H1 (cell line): ENCODE measurements around the gene APBA3. TPM values are rescaled to one million over a fixed set of nuclear protein-coding genes. Genes with fewer than 3 reads are reported as not detected.

Experiments used
- CTCF ChIA-PET: fragments of 300-600 bp; sonication (Branson Sonifier 250); formaldehyde crosslinking; loops from one replicate; lab custom pipeline; 2021; ENCODE audit not compliant: partially characterized antibody; lab: Charles Lee
- POLR2A ChIA-PET: fragments of 300-600 bp; sonication (Branson Sonifier 250); formaldehyde crosslinking; loops from one replicate; lab custom pipeline; 2021; ENCODE audit warnings: inconsistent platforms; ENCODE audit not compliant: partially characterized antibody; lab: Charles Lee
- DNase-seq, 2 experiments: peaks; one replicate each; pipeline versions ENCODE4 v3.0.0 to v3.0.0-alpha.2; 2010 to 2022; ENCODE audit warnings: low spot score in 2 of 2, low read depth in 1 of 2, mixed read lengths in 1 of 2
- FAIRE-seq: peaks from 2 replicates; lab custom pipeline; 2011; peaks lifted over from hg19 to GRCh38; lab: Jason Lieb, UNC
- H2AFZ ChIP-seq: 2 replicates; pipeline ENCODE4 v1.8.1; 2012; ENCODE audit warnings: low read length, inconsistent platforms
- H2AK5ac ChIP-seq: 2 replicates; pipeline ENCODE4 v1.6.1; 2013; ENCODE audit warnings: low read depth, low read length
- H2BK120ac ChIP-seq: replicated peaks from 2 replicates; pipeline ENCODE3; 2013; ENCODE audit warnings: low read depth, low read length, inconsistent platforms
- H2BK12ac ChIP-seq: 2 replicates; pipeline ENCODE4 v1.6.1; 2013; ENCODE audit warnings: low read depth, low read length
- H2BK15ac ChIP-seq: 2 replicates; pipeline ENCODE4 v1.6.1; 2013; ENCODE audit warnings: low read length
- H2BK20ac ChIP-seq: 2 replicates; pipeline ENCODE4 v1.6.1; 2013; ENCODE audit warnings: low read length
- H2BK5ac ChIP-seq: 2 replicates; pipeline ENCODE4 v1.6.1; 2013; ENCODE audit warnings: low read depth, low read length
- H3K14ac ChIP-seq: 2 replicates; pipeline ENCODE4 v1.6.1; 2013; ENCODE audit warnings: inconsistent platforms; ENCODE audit not compliant: insufficient read length
- H3K18ac ChIP-seq: 2 replicates; pipeline ENCODE4 v1.6.1; 2013; ENCODE audit warnings: low read length; ENCODE audit errors: extremely low read depth
- H3K23ac ChIP-seq: 2 replicates; pipeline ENCODE4 v1.6.1; 2013; ENCODE audit warnings: inconsistent platforms; ENCODE audit not compliant: insufficient read length
- H3K23me2 ChIP-seq: 2 replicates; pipeline ENCODE4 v1.6.1; 2013; ENCODE audit warnings: low read depth, low read length
- H3K27ac ChIP-seq: 2 replicates; pipeline ENCODE4 v1.6.1; 2011; ENCODE audit warnings: low read depth, low read length, inconsistent platforms
- H3K27me3 ChIP-seq, 4 experiments: replicated peaks in 1 of 4; 1 replicate in 1 of 4; 2 replicates in 3 of 4; pipeline versions ENCODE4 v1.6.1 to v1.8.1; 2011 to 2013; ENCODE audit warnings: low read length in 3 of 4, mild to moderate bottlenecking in 3 of 4, inconsistent platforms in 2 of 4, mixed read lengths in 2 of 4, moderate library complexity in 1 of 4; ENCODE audit not compliant: control insufficient read depth in 3 of 4, insufficient read depth in 3 of 4; ENCODE audit errors: extremely low read depth in 1 of 4
- H3K36me3 ChIP-seq, 4 experiments: 2 replicates each; pipeline versions ENCODE4 v1.6.1 to v1.8.1; 2011 to 2013; ENCODE audit warnings: mild to moderate bottlenecking in 4 of 4, low read length in 3 of 4, moderate library complexity in 2 of 4, control low read depth in 1 of 4, inconsistent platforms in 1 of 4; ENCODE audit not compliant: insufficient read depth in 4 of 4, control insufficient read depth in 2 of 4
- H3K4ac ChIP-seq: replicated peaks from 2 replicates; pipeline ENCODE3; 2013; ENCODE audit warnings: low read length, low read depth, mixed read lengths, inconsistent platforms; ENCODE audit not compliant: insufficient read length
- H3K4me1 ChIP-seq, 4 experiments: replicated peaks in 1 of 4; 1 replicate in 1 of 4; 2 replicates in 3 of 4; pipeline versions ENCODE4 v1.6.1 to v1.8.1; 2011 to 2013; ENCODE audit warnings: low read length in 3 of 4, inconsistent platforms in 2 of 4, mixed read lengths in 1 of 4; ENCODE audit not compliant: insufficient read depth in 4 of 4, control insufficient read depth in 3 of 4
- H3K4me2 ChIP-seq, 2 experiments: 2 replicates each; pipeline versions ENCODE4 v1.6.1 to v1.8.1; 2011 to 2013; ENCODE audit warnings: low read depth in 2 of 2, low read length in 2 of 2, control low read depth in 1 of 2, inconsistent platforms in 1 of 2, mild to moderate bottlenecking in 1 of 2; ENCODE audit not compliant: insufficient read depth in 1 of 2
- H3K4me3 ChIP-seq, 4 experiments: fragments of 200-600, 300-600 bp in 1 of 4; sonication (generic), shearing (Covaris generic), sonication (Bioruptor Twin) in 1 of 4; 2 replicates each; pipeline versions ENCODE4 v1.5.1 to v1.8.1; 2011 to 2016; ENCODE audit warnings: low read length in 4 of 4, low read depth in 3 of 4, control low read depth in 2 of 4, inconsistent platforms in 2 of 4, mild to moderate bottlenecking in 2 of 4, mixed read lengths in 1 of 4, moderate library complexity in 1 of 4; ENCODE audit not compliant: insufficient read depth in 2 of 4; ENCODE audit errors: extremely low read depth in 1 of 4
- H3K56ac ChIP-seq: replicated peaks from 2 replicates; pipeline ENCODE3; 2013; ENCODE audit warnings: low read depth, mild to moderate bottlenecking, mixed read lengths, low read length, inconsistent platforms; ENCODE audit not compliant: insufficient read length
- H3K79me1 ChIP-seq: 2 replicates; pipeline ENCODE4 v1.6.1; 2013; ENCODE audit warnings: low read depth, low read length, control low read depth
- H3K79me2 ChIP-seq, 2 experiments: 2 replicates each; pipeline versions ENCODE4 v1.6.1 to v1.8.1; 2012 to 2013; ENCODE audit warnings: low read length in 2 of 2, mild to moderate bottlenecking in 2 of 2, inconsistent platforms in 1 of 2; ENCODE audit not compliant: insufficient read depth in 2 of 2, control insufficient read depth in 1 of 2
- H3K9ac ChIP-seq, 4 experiments: replicated peaks in 1 of 4; 1 replicate in 1 of 4; 2 replicates in 3 of 4; pipeline versions ENCODE4 v1.6.1 to v1.8.1; 2011 to 2013; ENCODE audit warnings: low read depth in 3 of 4, low read length in 3 of 4, control low read depth in 2 of 4, mild to moderate bottlenecking in 2 of 4, moderate library complexity in 2 of 4, inconsistent platforms in 1 of 4; ENCODE audit errors: extremely low read depth in 1 of 4
- H3K9me3 ChIP-seq, 2 experiments: 2 replicates each; pipeline versions ENCODE4 v1.6.1 to v1.8.1; 2012 to 2013; ENCODE audit warnings: mild to moderate bottlenecking in 2 of 2, moderate library complexity in 2 of 2, control low read depth in 1 of 2, inconsistent platforms in 1 of 2, low read depth in 1 of 2, low read length in 1 of 2, mixed read lengths in 1 of 2; ENCODE audit not compliant: insufficient read depth in 2 of 2
- H4K20me1 ChIP-seq, 2 experiments: replicated peaks in 1 of 2; 2 replicates each; pipeline versions ENCODE3 to v1.8.1; 2011 to 2013; ENCODE audit warnings: inconsistent platforms in 2 of 2, low read length in 2 of 2, mild to moderate bottlenecking in 1 of 2; ENCODE audit not compliant: insufficient read depth in 2 of 2, control insufficient read depth in 1 of 2
- H4K5ac ChIP-seq: 2 replicates; pipeline ENCODE4 v1.6.1; 2013; ENCODE audit warnings: low read length, low read depth, mixed read lengths, inconsistent platforms; ENCODE audit not compliant: insufficient read length
- H4K8ac ChIP-seq: 2 replicates; pipeline ENCODE4 v1.8.0; 2013; ENCODE audit warnings: mild to moderate bottlenecking, moderate library complexity, low read length, inconsistent platforms; ENCODE audit not compliant: insufficient read depth; ENCODE audit errors: extremely low read depth
- H4K91ac ChIP-seq: replicated peaks from 2 replicates; pipeline ENCODE3; 2013; ENCODE audit warnings: low read length, mixed read lengths, inconsistent platforms; ENCODE audit not compliant: insufficient read length
- WGBS, 2 experiments: shearing (Covaris generic) in 1 of 2; methylation state at CpG; one replicate each; pipeline versions ENCODE4 v1.1.6 to v1.1.7; 2013 to 2015; ENCODE audit warnings: low lambda C conversion rate in 2 of 2, mixed read lengths in 2 of 2, inconsistent platforms in 1 of 2, low coverage in 1 of 2, missing lambda C conversion rate in 1 of 2; ENCODE audit not compliant: insufficient replicate concordance in 2 of 2, insufficient coverage in 1 of 2, insufficient read length in 1 of 2; ENCODE audit errors: extremely low coverage in 1 of 2, missing lambda C conversion rate in 1 of 2; 5-methylcytosine and 5-hydroxymethylcytosine counted together
- polyA plus RNA-seq, 7 experiments: library from polyadenylated mRNA; depleted of rRNA in 3 of 7; stranded (reverse) in 5 of 7; unstranded in 2 of 7; fragments of >200 nt in 5 of 7; fragments of 200-250 nt in 2 of 7; gene quantifications; 1 replicate in 5 of 7; 2 replicates in 1 of 7; 4 replicates in 1 of 7; pipeline versions ENCODE4 v1.2.1 to v1.2.3, GENCODE V29; 2011 to 2013; ENCODE audit warnings: missing spikeins in 2 of 7, mixed read lengths in 2 of 7
- total RNA-seq: library from RNA; stranded (reverse); fragmentation: NEBNext Ultra II Directional; extraction: Animal tissue kit (Norgen Biotek cat#: 25700); gene quantifications from 2 replicates; pipeline ENCODE4 v1.2.1, GENCODE V29; 2021

The APBA3 gene
- total and polyA plus RNA-seq, 2 of the 8 experiments (the other 6 are each of a cell fraction or from before 2014, with no cell fraction given): 21.4 to 36.9 TPM

- Histone ChIP-seq H4K8ac (no peak overlapping the region), H3K36me3 (peaks cover 0 to 4% (median 2%) of the 10 kb centered on the region in 4 experiments; a peak in 5 of 8 replicates), H4K5ac (no peak overlapping the region), H2BK15ac (no peak overlapping the region), H4K20me1 (peaks cover 0 to 1% of the 10 kb centered on the region in 2 experiments), H3K4ac (no peak overlapping the region), H2BK5ac (no peak overlapping the region), H3K79me1 (no peaks in the 10 kb centered on the region), H2BK20ac (no peak overlapping the region), H2BK120ac (no peak overlapping the region), H3K56ac (no peak overlapping the region), H4K91ac (no peak overlapping the region), H3K23ac (no peak overlapping the region), H3K9ac (no peak overlapping the region), H3K27me3 (no peaks in the 10 kb centered on the region), H3K27ac (no peak overlapping the region), H3K9me3 (no peaks in the 10 kb centered on the region), H2AK5ac (no peak overlapping the region), H3K79me2 (no peaks in the 10 kb centered on the region), H3K4me1 (no peaks in the 10 kb centered on the region), H3K4me2 (no peak overlapping the region), H2BK12ac (no peak overlapping the region), H3K14ac (no peak overlapping the region), H3K23me2 (no peaks in the 10 kb centered on the region), H2AFZ (no peak overlapping the region), H3K18ac (no peak overlapping the region), H3K4me3 (no peak overlapping the region)
- POLR2A ChIA-PET: no interaction called here
- CTCF ChIA-PET: interaction anchor here (0.6 to 2.7 kb wide), 7 partner anchors 9 to 96 kb away, joined by 3 to 14 read pairs (median 3); no protein-coding TSS in a partner anchor
- FAIRE-seq (no peak), DNase-seq (no peak)
- 80% methylated on average over 1 of the region's 1 CpG; no CpG with 5 or more reads in 1 of the 2 experiments for WGBS, 2 experiments
These were observed 29.4 kb downstream of the APBA3 start for GRCh38 chr19:3732108-3732507.
